K562 (cell line): ENCODE data around the gene RBM28. TPM values are rescaled to one million over a fixed set of nuclear protein-coding genes. Genes with fewer than 3 reads are reported as not detected.
A peak's percentile ranks its signal among the peaks of the same experiment; 100 is the strongest.

Experiments
- ATAC-seq: fragments of 200-7000 bp; cut with Tn5 transposase; 3 replicates; pipeline ENCODE4 v1.9.1; 2020; ENCODE audit warnings: moderate library complexity
- BruUV-seq: library from RNA; stranded (reverse); fragments of 400-500 nt; replicated peaks from 2 replicates; lab custom pipeline; 2021; lab: Mats Ljungman, UMichigan
- CTCF ChIA-PET: fragments of 300-600 bp; formaldehyde crosslinking; extraction: SDS; loops from one replicate; lab custom pipeline; 2021; ENCODE audit warnings: low intra/inter-chr PET ratio; lab: Yijun Ruan, JAX
- POLR2A ChIA-PET: fragments of 300-600, 350-650 bp; sonication (Branson Sonifier 250); formaldehyde crosslinking; extraction: SDS; loops from one replicate; lab custom pipeline; 2021; ENCODE audit warnings: antibody characterized with exemption, inconsistent platforms; lab: Yijun Ruan, JAX
- DNase-seq, 4 experiments: peaks; one replicate each; pipeline versions ENCODE4 v3.0.0 to v3.0.0-alpha.2; 2011 to 2018; ENCODE audit warnings: low spot score in 3 of 4, mixed read lengths in 3 of 4; ENCODE audit errors: extremely low read depth in 1 of 4
- FAIRE-seq: peaks from 2 replicates; lab custom pipeline; 2011; peaks lifted over from hg19 to GRCh38; lab: Jason Lieb, UNC
- H2AFZ ChIP-seq: 2 replicates; pipeline ENCODE4 v1.6.0; 2011; ENCODE audit warnings: low read depth, low read length, control low read depth, inconsistent platforms
- H3K27ac ChIP-seq: fragments of 200-600 bp; 3 replicates; pipeline ENCODE4 v1.8.0; 2011; ENCODE audit warnings: low read depth, mild to moderate bottlenecking, control low read depth, inconsistent platforms, low read length, moderate library complexity, mixed read lengths; ENCODE audit errors: extremely low read depth
- H3K27me3 ChIP-seq, 2 experiments: fragments of 300-600 bp in 1 of 2; 2 replicates in 1 of 2; 3 replicates in 1 of 2; pipeline versions ENCODE4 v1.6.0 to v1.8.0; 2011; ENCODE audit warnings: inconsistent platforms in 2 of 2, low read length in 2 of 2, mild to moderate bottlenecking in 1 of 2, mixed read lengths in 1 of 2, moderate library complexity in 1 of 2; ENCODE audit not compliant: control insufficient read depth in 2 of 2, insufficient read depth in 2 of 2
- H3K36me3 ChIP-seq: fragments of 300-600 bp; 3 replicates; pipeline ENCODE4 v1.8.0; 2011; ENCODE audit warnings: mild to moderate bottlenecking, low read length, inconsistent platforms; ENCODE audit not compliant: control insufficient read depth, insufficient read depth
- H3K4me1 ChIP-seq, 2 experiments: fragments of 200-600 bp in 1 of 2; replicated peaks in 1 of 2; 2 replicates in 1 of 2; 3 replicates in 1 of 2; pipeline versions ENCODE4 v1.5.1 to v1.8.0; 2011; ENCODE audit warnings: inconsistent platforms in 2 of 2, low read length in 2 of 2, mild to moderate bottlenecking in 1 of 2, mixed read lengths in 1 of 2, moderate library complexity in 1 of 2; ENCODE audit not compliant: control insufficient read depth in 2 of 2, insufficient read depth in 2 of 2
- H3K4me2 ChIP-seq: 2 replicates; pipeline ENCODE4 v1.6.1; 2011; ENCODE audit warnings: low read length, control low read depth, inconsistent platforms, mixed read lengths; ENCODE audit not compliant: insufficient read depth
- H3K4me3 ChIP-seq: fragments of 200-600 bp; sonication (generic), shearing (Covaris generic); 2 replicates; pipeline ENCODE4 v1.5.1; 2016; ENCODE audit warnings: control low read depth, inconsistent platforms
- H3K79me2 ChIP-seq: fragments of 200-600 bp; 3 replicates; pipeline ENCODE4 v1.8.0; 2011; ENCODE audit warnings: low read length, inconsistent platforms; ENCODE audit not compliant: control insufficient read depth, insufficient read depth
- H3K9ac ChIP-seq, 2 experiments: 2 replicates each; pipeline versions ENCODE4 v1.6.0 to v1.6.1; 2011; ENCODE audit warnings: low read depth in 2 of 2, low read length in 2 of 2, control low read depth in 1 of 2, inconsistent platforms in 1 of 2, mild to moderate bottlenecking in 1 of 2, mixed read lengths in 1 of 2; ENCODE audit not compliant: insufficient read depth in 1 of 2
- H3K9me1 ChIP-seq: one replicate; pipeline ENCODE4 v1.6.0; 2011; ENCODE audit warnings: inconsistent platforms, mild to moderate bottlenecking, low read length, moderate library complexity; ENCODE audit not compliant: control insufficient read depth, insufficient read depth
- H3K9me3 ChIP-seq: replicated peaks from 2 replicates; pipeline ENCODE4 v1.5.1; 2011; ENCODE audit warnings: low read depth, low read length, inconsistent platforms; ENCODE audit not compliant: control insufficient read depth, insufficient read depth
- H4K20me1 ChIP-seq: replicated peaks from 2 replicates; pipeline ENCODE4 v1.6.1; 2011; ENCODE audit warnings: low read length, inconsistent platforms, mixed read lengths; ENCODE audit not compliant: control insufficient read depth, insufficient read depth
- HOMEZ ChIP-seq: fragments of 250-450 bp; sonication (Bioruptor Pico); IDR thresholded peaks from 2 replicates; pipeline ENCODE4 v1.4.0; 2020; ENCODE audit warnings: mild to moderate bottlenecking, moderate library complexity
- YY1 ChIP-seq, 3 experiments: IDR thresholded peaks; 2 replicates each; pipeline ENCODE4 v1.6.1; 2011; ENCODE audit warnings: low read length in 2 of 3, mild to moderate bottlenecking in 2 of 3, moderate library complexity in 2 of 3, borderline replicate concordance in 1 of 3, control low read depth in 1 of 3, low read depth in 1 of 3; ENCODE audit not compliant: insufficient read depth in 3 of 3, insufficient replicate concordance in 2 of 3, control insufficient read depth in 1 of 3, insufficient read length in 1 of 3; ENCODE audit errors: extremely low read depth in 1 of 3
- WGBS: fragments of 100-300 bp; shearing (Covaris generic); methylation state at CpG from one replicate; pipeline ENCODE4 v1.1.6; 2016; ENCODE audit warnings: low coverage, mixed read lengths; ENCODE audit not compliant: insufficient coverage; ENCODE audit errors: missing lambda C conversion rate; 5-methylcytosine and 5-hydroxymethylcytosine counted together
- in situ Hi-C: fragments of 300-500 bp; cut with MboI; formaldehyde crosslinking; loops from 4 replicates; pipeline ENCODE4 v1.15.0; 2018; ENCODE audit warnings: inconsistent platforms, mixed read lengths
- intact Hi-C: fragments of 100-400 bp; cut with micrococcal nuclease; formaldehyde crosslinking; loops from 2 replicates; pipeline ENCODE4 v1.14.2; 2022
- polyA plus RNA-seq, 8 experiments: library from polyadenylated mRNA; depleted of rRNA in 4 of 8; stranded (reverse) in 5 of 8; unstranded in 3 of 8; fragments of >200 nt; fragmentation: Nextera tagmentation in 2 of 8; fragmentation: Illumina TruSeq in 1 of 8; extraction: Ambion mirVana in 2 of 8; extraction: Trizol in 1 of 8; gene quantifications; 2 replicates each; pipeline versions ENCODE4 v1.2.1 to v1.2.3, GENCODE V29; 2011 to 2014; ENCODE audit warnings: inconsistent platforms in 1 of 8, missing spikeins in 1 of 8
- total RNA-seq, 7 experiments: library from RNA; depleted of rRNA in 6 of 7; stranded (reverse); fragments of >200 nt in 6 of 7; fragmentation: Illumina TruSeq in 2 of 7; extraction: Trizol in 2 of 7; gene quantifications; 2 replicates each; pipeline versions ENCODE4 v1.2.1 to v1.2.3, GENCODE V29; 2011 to 2021; ENCODE audit warnings: low replicate concordance in 1 of 7

RBM28 gene
- total and polyA plus RNA-seq, 9 of the 15 experiments (the other 6 are each of a cell fraction or from before 2014, with no cell fraction given): 65.8 to 213 (median 138) TPM

GRCh38 chr7:128302139-128302538 is 41.6 kb downstream of the RBM28 start:
- intact Hi-C loops: no loop called here
- Histone ChIP-seq H3K9me1 (no peaks in the 10 kb centered on the region), H3K9ac (peak overlapping the region in 1 of 2 experiments; percentile 10; a peak in 1 of 4 replicates), H3K4me3 (no peak overlapping the region), H3K4me2 (no peak overlapping the region), H3K9me3 (no peaks in the 10 kb centered on the region), H3K79me2 (no peaks in the 10 kb centered on the region), H4K20me1 (no peaks in the 10 kb centered on the region), H3K4me1 (peaks cover 2 to 4% of the 10 kb centered on the region in 2 experiments; a peak in 2 of 5 replicates), H3K27ac (no peak overlapping the region), H2AFZ (no peak overlapping the region), H3K27me3 (no peaks in the 10 kb centered on the region), H3K36me3 (peaks cover 46% of the 10 kb centered on the region)
- POLR2A ChIA-PET: interaction anchor here (0.6 to 1.6 kb wide), 5 partner anchors 9 to 79 kb away, joined by 3 read pairs; no protein-coding TSS in a partner anchor
- ATAC-seq: no peak; the same call in 2 of the 3 replicates
- TF ChIP-seq YY1 (IDR thresholded peaks at IDR 0.05; ENCODE audit: borderline replicate concordance in 1 of 3, control insufficient read depth in 1 of 3, extremely low read depth in 1 of 3, insufficient read depth in 3 of 3, insufficient read length in 1 of 3, insufficient replicate concordance in 2 of 3, low read depth in 1 of 3, low read length in 2 of 3): no peak
- no TSS peak for BruUV-seq
- CTCF ChIA-PET: no interaction called here
- 77% methylated on average over 10 of the region's 10 CpGs for WGBS
- in situ Hi-C loops: no loop called here
- FAIRE-seq: no peak
- no peak for DNase-seq

GRCh38 chr7:128299109-128299607 is 44.5 kb downstream of the RBM28 start:
- WGBS: 27% methylated on average over 7 of the region's 7 CpGs
- Histone ChIP-seq H3K27me3 (no peaks in the 10 kb centered on the region), H3K4me2 (no peak overlapping the region), H3K36me3 (peaks cover 17% of the 10 kb centered on the region; the same call in 2 of the 3 replicates), H3K4me3 (no peak overlapping the region), H4K20me1 (no peaks in the 10 kb centered on the region), H3K79me2 (no peaks in the 10 kb centered on the region), H3K9me1 (no peaks in the 10 kb centered on the region), H3K9ac (peak overlapping the region in 1 of 2 experiments; percentile 23; a peak in 1 of 4 replicates), H2AFZ (no peak overlapping the region), H3K9me3 (no peaks in the 10 kb centered on the region), H3K27ac (no peak overlapping the region), H3K4me1 (peaks cover 2 to 4% of the 10 kb centered on the region in 2 experiments; a peak in 2 of 5 replicates)
- no peak for TF ChIP-seq HOMEZ (CRISPR knock-in tag)
- ATAC-seq: peak; percentile 31
- in situ Hi-C loops (no loop called here), intact Hi-C loops (no loop called here)
- POLR2A ChIA-PET: interaction anchor here (0.6 kb wide), 2 partner anchors 10 to 244 kb away, joined by 3 to 4 read pairs; no protein-coding TSS in a partner anchor
- BruUV-seq: no TSS peak
- CTCF ChIA-PET: no interaction called here
- no peak for DNase-seq
- no peak for FAIRE-seq
